ENCODE data around the gene DOCK2.

The DOCK2 gene

DNA sequence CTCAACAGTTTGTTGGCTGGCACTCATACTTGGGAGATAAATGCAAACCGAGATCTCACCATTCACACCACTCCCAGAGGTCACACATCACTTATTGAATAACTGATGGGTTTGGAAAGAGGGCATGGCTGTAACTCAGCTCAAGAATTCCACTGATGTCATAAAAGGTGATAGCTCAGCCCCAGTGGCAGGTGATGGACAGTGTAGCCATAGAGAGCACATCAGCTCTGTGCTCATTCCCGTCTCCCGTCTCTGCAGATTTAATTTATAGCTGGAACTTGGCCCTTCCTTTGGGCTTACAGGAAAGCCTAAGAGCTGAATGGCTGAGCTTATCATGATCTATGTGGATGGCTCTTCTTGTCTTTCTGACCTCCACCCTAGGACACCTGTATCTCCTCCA lies 283.4 kb downstream of the DOCK2 start:
- no peaks in the 10 kb centered on the region for H3K4me1 ChIP-seq (ENCODE audit: control insufficient read depth, insufficient read depth, low read length)
- no peak overlapping the region for H3K4me3 ChIP-seq (ENCODE audit: low read depth, low read length)
- H3K27me3 ChIP-seq (ENCODE audit: control insufficient read depth, insufficient read depth, low read length): no peaks in the 10 kb centered on the region
- H3K36me3 ChIP-seq (ENCODE audit: control insufficient read depth, insufficient read depth, low read length): no peaks in the 10 kb centered on the region
- H3K9me3 ChIP-seq (ENCODE audit: control insufficient read depth, insufficient read depth, low read depth, low read length): no peaks in the 10 kb centered on the region
- no peak overlapping the region for H3K27ac ChIP-seq (ENCODE audit: low read depth, low read length)
- no peak overlapping the region for H3K9ac ChIP-seq (ENCODE audit: low read length)

DNA sequence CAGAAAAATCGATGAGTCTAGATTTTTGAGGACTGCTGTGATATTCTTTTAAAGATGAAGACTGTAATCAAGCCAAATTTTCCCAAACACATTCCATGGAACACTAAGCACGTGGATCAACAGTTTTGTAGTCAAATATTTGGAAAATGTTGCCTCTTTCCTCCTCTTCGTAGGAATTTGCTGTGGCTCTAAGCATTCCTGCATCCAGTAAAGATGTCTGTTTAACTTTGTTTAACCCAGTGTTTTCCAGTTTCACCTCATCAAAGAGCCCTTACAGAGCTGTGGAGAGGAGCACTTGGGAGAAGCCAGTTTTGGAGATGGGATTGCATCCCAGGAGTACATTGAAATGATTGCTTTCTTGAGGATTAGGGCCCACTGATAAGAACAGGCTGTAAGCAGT lies 284.3 kb downstream of the DOCK2 start:
- Histone ChIP-seq H3K9ac (ENCODE audit: low read length) (no peak overlapping the region), H3K27ac (ENCODE audit: low read depth, low read length) (no peak overlapping the region), H3K27me3 (ENCODE audit: control insufficient read depth, insufficient read depth, low read length) (no peaks in the 10 kb centered on the region), H3K4me1 (ENCODE audit: control insufficient read depth, insufficient read depth, low read length) (no peaks in the 10 kb centered on the region), H3K4me3 (ENCODE audit: low read depth, low read length) (no peak overlapping the region), H3K9me3 (ENCODE audit: control insufficient read depth, insufficient read depth, low read depth, low read length) (no peaks in the 10 kb centered on the region), H3K36me3 (ENCODE audit: control insufficient read depth, insufficient read depth, low read length) (no peaks in the 10 kb centered on the region)

DNA sequence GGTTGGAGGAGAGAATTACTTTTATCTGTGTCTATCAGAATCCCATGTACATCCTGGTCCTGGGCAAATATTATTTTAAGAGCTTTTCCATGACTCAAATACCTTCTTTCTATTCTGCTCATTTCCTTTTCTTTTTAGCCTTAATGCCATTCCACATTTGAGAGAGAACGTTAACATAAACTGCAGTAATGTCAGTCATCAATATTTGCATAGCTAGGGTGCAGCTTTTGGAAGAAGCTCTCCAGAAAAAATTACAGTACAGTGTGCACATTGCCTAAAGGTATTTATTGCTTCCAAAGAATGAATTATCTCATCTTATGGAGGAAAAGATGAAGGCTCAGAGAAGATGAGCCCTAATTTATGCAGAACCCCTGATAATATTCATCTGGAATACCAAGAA lies 284.9 kb downstream of the DOCK2 start:
- Histone ChIP-seq H3K27me3 (ENCODE audit: control insufficient read depth, insufficient read depth, low read length) (no peaks in the 10 kb centered on the region), H3K9me3 (ENCODE audit: control insufficient read depth, insufficient read depth, low read depth, low read length) (no peaks in the 10 kb centered on the region), H3K36me3 (ENCODE audit: control insufficient read depth, insufficient read depth, low read length) (no peaks in the 10 kb centered on the region), H3K9ac (ENCODE audit: low read length) (no peak overlapping the region), H3K4me1 (ENCODE audit: control insufficient read depth, insufficient read depth, low read length) (no peaks in the 10 kb centered on the region), H3K27ac (ENCODE audit: low read depth, low read length) (no peak overlapping the region), H3K4me3 (ENCODE audit: low read depth, low read length) (no peak overlapping the region)

DNA sequence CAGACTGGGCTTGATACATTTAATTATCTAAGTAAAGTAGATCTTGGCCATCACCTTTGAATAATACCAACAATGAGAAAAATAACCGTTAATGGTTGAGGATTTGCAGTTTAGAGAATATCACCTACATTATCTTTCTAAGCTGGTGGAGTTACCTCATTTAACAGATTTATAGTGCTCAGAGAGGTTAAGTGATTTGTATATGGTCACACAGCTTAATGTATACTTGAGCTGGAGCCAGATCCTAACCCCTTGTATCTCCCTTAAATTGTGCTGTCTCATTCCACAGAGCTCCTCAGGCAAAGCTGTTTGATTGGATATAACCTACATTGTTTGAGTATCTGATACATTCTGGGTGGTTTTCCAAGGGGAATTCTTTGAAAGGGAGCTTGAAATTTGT lies 285.4 kb downstream of the DOCK2 start:
- H3K9me3 ChIP-seq (ENCODE audit: control insufficient read depth, insufficient read depth, low read depth, low read length): no peaks in the 10 kb centered on the region
- H3K4me1 ChIP-seq (ENCODE audit: control insufficient read depth, insufficient read depth, low read length): no peaks in the 10 kb centered on the region
- H3K27ac ChIP-seq (ENCODE audit: low read depth, low read length): no peak overlapping the region
- no peak overlapping the region for H3K9ac ChIP-seq (ENCODE audit: low read length)
- H3K4me3 ChIP-seq (ENCODE audit: low read depth, low read length): no peak overlapping the region
- no peaks in the 10 kb centered on the region for H3K27me3 ChIP-seq (ENCODE audit: control insufficient read depth, insufficient read depth, low read length)
- no peaks in the 10 kb centered on the region for H3K36me3 ChIP-seq (ENCODE audit: control insufficient read depth, insufficient read depth, low read length)

DNA sequence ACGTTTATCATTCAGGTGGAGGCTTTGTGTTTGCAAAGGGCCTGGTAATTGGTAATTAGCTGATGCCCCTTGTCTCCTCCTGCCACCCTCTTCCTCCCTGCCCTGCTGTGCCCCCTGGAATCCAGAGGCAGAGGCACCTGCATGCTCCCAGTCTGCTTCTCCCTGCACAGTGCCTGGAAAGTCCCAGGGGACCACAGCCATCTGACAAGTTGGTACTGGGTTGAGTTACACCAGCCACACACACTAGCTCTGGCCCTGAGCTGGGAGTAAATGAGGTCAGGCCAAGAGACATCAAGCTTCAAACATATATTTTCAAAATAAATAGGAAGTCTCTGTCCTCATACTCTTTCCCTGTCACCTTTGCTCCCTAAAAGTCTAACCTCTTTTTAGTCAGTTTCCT lies 286.9 kb downstream of the DOCK2 start:
- Histone ChIP-seq H3K9me3 (ENCODE audit: control insufficient read depth, insufficient read depth, low read depth, low read length) (no peaks in the 10 kb centered on the region), H3K4me1 (ENCODE audit: control insufficient read depth, insufficient read depth, low read length) (no peaks in the 10 kb centered on the region), H3K27me3 (ENCODE audit: control insufficient read depth, insufficient read depth, low read length) (no peaks in the 10 kb centered on the region), H3K4me3 (ENCODE audit: low read depth, low read length) (no peak overlapping the region), H3K36me3 (ENCODE audit: control insufficient read depth, insufficient read depth, low read length) (no peaks in the 10 kb centered on the region), H3K9ac (ENCODE audit: low read length) (no peak overlapping the region), H3K27ac (ENCODE audit: low read depth, low read length) (no peak overlapping the region)

DNA sequence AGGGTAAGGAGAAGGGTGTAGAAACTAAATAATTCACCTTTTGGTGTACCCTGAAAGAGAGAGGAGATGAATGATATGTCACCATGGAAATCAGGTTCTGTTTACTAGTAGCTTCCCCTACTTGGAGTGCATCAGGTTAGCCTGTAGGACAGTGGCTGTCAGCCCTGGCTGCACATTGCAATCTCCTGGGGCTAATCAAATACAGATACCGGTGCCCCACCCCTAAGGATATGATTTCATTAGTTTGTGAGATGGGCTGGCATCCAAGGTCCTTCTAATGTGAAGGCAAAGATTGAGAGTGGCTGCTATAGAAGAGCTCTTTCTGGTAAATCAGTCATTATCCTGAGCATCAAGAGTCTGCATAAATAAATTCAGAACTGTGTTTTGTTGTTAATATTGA lies 296.1 kb downstream of the DOCK2 start:
- Histone ChIP-seq H3K9ac (ENCODE audit: low read length) (no peak overlapping the region), H3K36me3 (ENCODE audit: control insufficient read depth, insufficient read depth, low read length) (no peaks in the 10 kb centered on the region), H3K27me3 (ENCODE audit: control insufficient read depth, insufficient read depth, low read length) (no peaks in the 10 kb centered on the region), H3K9me3 (ENCODE audit: control insufficient read depth, insufficient read depth, low read depth, low read length) (no peaks in the 10 kb centered on the region), H3K4me1 (ENCODE audit: control insufficient read depth, insufficient read depth, low read length) (no peaks in the 10 kb centered on the region), H3K27ac (ENCODE audit: low read depth, low read length) (no peak overlapping the region), H3K4me3 (ENCODE audit: low read depth, low read length) (no peak overlapping the region)

DNA sequence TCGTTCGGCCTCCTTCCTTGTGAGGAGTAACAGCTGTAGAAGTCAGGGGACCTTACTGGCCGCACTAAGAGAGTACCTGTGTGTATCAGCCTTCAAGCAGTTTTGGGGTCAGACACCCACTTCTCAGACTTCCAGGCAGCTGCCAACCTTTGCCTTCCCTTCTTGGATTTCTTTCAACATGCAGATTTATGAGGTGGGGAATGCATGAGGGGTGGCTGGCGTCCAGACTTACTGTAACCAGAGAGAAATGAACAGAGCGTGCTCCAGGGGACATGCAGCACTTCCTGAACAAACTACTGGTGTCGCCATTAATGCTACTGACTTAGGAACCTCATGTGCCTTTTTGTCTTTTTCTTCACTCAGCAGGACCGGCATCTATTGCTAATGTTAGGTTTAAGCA lies 296.5 kb downstream of the DOCK2 start:
- no peak overlapping the region for H3K27ac ChIP-seq (ENCODE audit: low read depth, low read length)
- H3K4me3 ChIP-seq (ENCODE audit: low read depth, low read length): no peak overlapping the region
- no peaks in the 10 kb centered on the region for H3K36me3 ChIP-seq (ENCODE audit: control insufficient read depth, insufficient read depth, low read length)
- no peak overlapping the region for H3K9ac ChIP-seq (ENCODE audit: low read length)
- no peaks in the 10 kb centered on the region for H3K27me3 ChIP-seq (ENCODE audit: control insufficient read depth, insufficient read depth, low read length)
- H3K9me3 ChIP-seq (ENCODE audit: control insufficient read depth, insufficient read depth, low read depth, low read length): no peaks in the 10 kb centered on the region
- H3K4me1 ChIP-seq (ENCODE audit: control insufficient read depth, insufficient read depth, low read length): no peaks in the 10 kb centered on the region

DNA sequence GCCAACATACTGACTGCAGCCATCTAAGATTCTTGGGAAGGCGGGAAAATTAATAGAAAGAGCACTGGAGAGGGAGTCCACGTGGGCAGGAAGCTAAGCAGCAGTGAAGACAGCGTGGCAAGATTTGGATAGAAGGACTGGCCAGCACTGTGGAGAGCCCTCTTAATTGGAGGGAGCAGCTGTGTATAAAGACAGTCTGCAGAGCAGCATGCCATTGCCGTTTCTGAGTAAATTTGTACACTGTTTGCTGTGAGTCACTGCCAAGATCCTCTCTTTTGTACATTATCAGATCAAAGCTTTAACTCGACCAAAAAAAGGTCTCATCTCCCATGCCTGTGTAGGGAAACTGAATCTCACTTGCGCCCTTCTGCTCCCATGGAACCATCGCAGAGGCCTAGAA lies 297.9 kb downstream of the DOCK2 start:
- Histone ChIP-seq H3K4me1 (ENCODE audit: control insufficient read depth, insufficient read depth, low read length) (no peaks in the 10 kb centered on the region), H3K27ac (ENCODE audit: low read depth, low read length) (no peak overlapping the region), H3K27me3 (ENCODE audit: control insufficient read depth, insufficient read depth, low read length) (no peaks in the 10 kb centered on the region), H3K36me3 (ENCODE audit: control insufficient read depth, insufficient read depth, low read length) (no peaks in the 10 kb centered on the region), H3K4me3 (ENCODE audit: low read depth, low read length) (no peak overlapping the region), H3K9ac (ENCODE audit: low read length) (no peak overlapping the region), H3K9me3 (ENCODE audit: control insufficient read depth, insufficient read depth, low read depth, low read length) (no peaks in the 10 kb centered on the region)

DNA sequence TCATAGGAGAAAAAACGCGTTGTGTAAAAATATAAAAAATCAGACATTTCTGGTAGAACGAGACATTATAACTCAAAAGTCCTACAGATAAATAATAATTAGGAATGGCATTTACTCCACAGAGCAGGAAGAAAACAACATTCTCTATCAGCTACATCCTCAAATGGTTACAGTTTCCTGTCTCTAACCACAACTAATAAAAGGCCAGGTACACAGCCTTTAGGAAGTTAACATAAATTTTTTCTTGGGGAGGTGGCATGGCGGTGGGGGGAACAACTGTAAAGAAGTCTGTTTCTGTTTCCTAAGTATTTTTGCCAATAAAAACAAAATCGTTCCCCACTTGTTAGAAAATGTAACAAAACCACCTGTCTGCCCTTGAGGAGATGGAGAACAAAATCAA lies 298.7 kb downstream of the DOCK2 start:
- Histone ChIP-seq H3K9ac (ENCODE audit: low read length) (no peak overlapping the region), H3K27me3 (ENCODE audit: control insufficient read depth, insufficient read depth, low read length) (no peaks in the 10 kb centered on the region), H3K4me1 (ENCODE audit: control insufficient read depth, insufficient read depth, low read length) (no peaks in the 10 kb centered on the region), H3K9me3 (ENCODE audit: control insufficient read depth, insufficient read depth, low read depth, low read length) (no peaks in the 10 kb centered on the region), H3K36me3 (ENCODE audit: control insufficient read depth, insufficient read depth, low read length) (no peaks in the 10 kb centered on the region), H3K4me3 (ENCODE audit: low read depth, low read length) (no peak overlapping the region), H3K27ac (ENCODE audit: low read depth, low read length) (no peak overlapping the region)

DNA sequence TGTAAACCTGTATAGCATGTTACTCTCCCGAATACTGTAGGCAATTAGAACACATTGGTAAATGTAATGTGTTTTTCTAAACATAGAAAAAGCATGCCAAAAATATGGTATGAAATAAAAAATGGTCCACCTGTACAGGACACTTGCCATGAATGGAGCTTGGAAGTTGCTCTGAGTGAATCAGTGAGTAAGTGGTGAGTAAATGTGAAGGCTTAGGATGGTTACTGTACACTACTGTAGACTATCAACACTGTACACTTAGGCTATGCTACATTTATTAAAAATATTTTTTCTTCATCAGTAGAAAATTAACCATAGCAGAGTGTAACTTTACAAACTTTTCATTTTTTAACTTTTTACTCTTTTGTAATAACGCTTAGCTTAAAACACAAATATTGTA lies 301.4 kb downstream of the DOCK2 start:
- no peak overlapping the region for H3K9ac ChIP-seq (ENCODE audit: low read length)
- no peaks in the 10 kb centered on the region for H3K27me3 ChIP-seq (ENCODE audit: control insufficient read depth, insufficient read depth, low read length)
- no peaks in the 10 kb centered on the region for H3K9me3 ChIP-seq (ENCODE audit: control insufficient read depth, insufficient read depth, low read depth, low read length)
- no peaks in the 10 kb centered on the region for H3K36me3 ChIP-seq (ENCODE audit: control insufficient read depth, insufficient read depth, low read length)
- no peaks in the 10 kb centered on the region for H3K4me1 ChIP-seq (ENCODE audit: control insufficient read depth, insufficient read depth, low read length)
- H3K4me3 ChIP-seq (ENCODE audit: low read depth, low read length): no peak overlapping the region
- no peak overlapping the region for H3K27ac ChIP-seq (ENCODE audit: low read depth, low read length)

DNA sequence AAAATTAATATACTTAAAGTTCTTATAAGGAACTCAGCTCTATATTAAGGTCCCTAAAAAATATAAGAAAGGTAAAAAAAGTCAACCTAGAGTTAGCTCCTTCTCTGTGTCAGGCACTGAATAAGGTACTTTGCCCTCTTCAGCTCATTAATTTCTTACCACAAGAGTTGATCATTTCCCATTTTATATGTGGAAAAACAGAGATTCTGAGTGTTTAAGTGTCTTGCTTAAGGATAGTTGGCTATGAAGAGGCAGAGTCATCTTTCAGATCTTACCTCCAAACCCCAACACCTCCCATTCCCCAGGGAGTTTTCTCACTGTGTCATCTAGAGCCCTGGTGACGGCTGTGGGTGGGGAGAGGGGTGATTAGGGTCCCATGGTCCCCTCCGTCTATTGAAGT lies 302.7 kb downstream of the DOCK2 start:
- H3K4me1 ChIP-seq (ENCODE audit: control insufficient read depth, insufficient read depth, low read length): no peaks in the 10 kb centered on the region
- no peak overlapping the region for H3K9ac ChIP-seq (ENCODE audit: low read length)
- H3K36me3 ChIP-seq (ENCODE audit: control insufficient read depth, insufficient read depth, low read length): no peaks in the 10 kb centered on the region
- H3K27me3 ChIP-seq (ENCODE audit: control insufficient read depth, insufficient read depth, low read length): no peaks in the 10 kb centered on the region
- no peak overlapping the region for H3K27ac ChIP-seq (ENCODE audit: low read depth, low read length)
- H3K4me3 ChIP-seq (ENCODE audit: low read depth, low read length): no peak overlapping the region
- no peaks in the 10 kb centered on the region for H3K9me3 ChIP-seq (ENCODE audit: control insufficient read depth, insufficient read depth, low read depth, low read length)

DNA sequence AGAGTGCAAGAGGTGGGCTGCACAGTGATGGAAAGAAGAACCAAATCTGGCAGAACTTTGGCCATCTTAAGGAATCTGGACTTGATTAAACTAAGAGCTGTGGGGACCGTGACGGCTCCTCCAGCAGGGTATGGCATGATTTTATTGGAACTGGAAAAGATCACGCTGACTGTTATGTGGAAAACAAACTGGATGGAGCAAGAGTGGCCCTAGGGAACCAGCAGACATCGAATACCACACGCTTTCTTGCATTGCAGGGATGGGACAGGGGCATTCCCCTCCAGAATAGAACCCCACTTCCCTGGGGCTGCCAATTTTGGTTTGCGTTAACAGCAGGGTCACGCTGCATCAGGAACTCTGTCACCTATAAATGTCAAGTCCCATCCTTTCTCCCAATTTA lies 304.5 kb downstream of the DOCK2 start:
- H3K9me3 ChIP-seq (ENCODE audit: control insufficient read depth, insufficient read depth, low read depth, low read length): no peaks in the 10 kb centered on the region
- H3K36me3 ChIP-seq (ENCODE audit: control insufficient read depth, insufficient read depth, low read length): no peaks in the 10 kb centered on the region
- peaks cover 9% of the 10 kb centered on the region for H3K4me1 ChIP-seq (ENCODE audit: control insufficient read depth, insufficient read depth, low read length)
- H3K27ac ChIP-seq (ENCODE audit: low read depth, low read length): no peak overlapping the region
- H3K4me3 ChIP-seq (ENCODE audit: low read depth, low read length): no peak overlapping the region
- no peak overlapping the region for H3K9ac ChIP-seq (ENCODE audit: low read length)
- no peaks in the 10 kb centered on the region for H3K27me3 ChIP-seq (ENCODE audit: control insufficient read depth, insufficient read depth, low read length)

All from HUES6 (cell line).